Hepatic stellate cell (primary cell): Measurements from ENCODE around the gene ITPA.

Experiments
- DNase-seq: peaks from one replicate; pipeline ENCODE4 v3.0.0; 2011; ENCODE audit warnings: low spot score

ITPA gene

GRCh38 chr20:3246682-3247081 lies 37.4 kb downstream of the ITPA start:
- no peak for DNase-seq

GRCh38 chr20:3247638-3248037 lies 38.3 kb downstream of the ITPA start:
- DNase-seq: no peak

GRCh38 chr20:3248167-3248992 lies 39.1 kb downstream of the ITPA start:
- peak; percentile 58 for DNase-seq

- DNase-seq: no peak
Measured at GRCh38 chr20:3248993-3249347, 39.7 kb downstream of the ITPA start.

GRCh38 chr20:3250091-3250504 lies 40.8 kb downstream of the ITPA start:
- DNase-seq: no peak

GRCh38 chr20:3251806-3252205 lies 42.5 kb downstream of the ITPA start:
- no peak for DNase-seq

GRCh38 chr20:3255728-3256127 lies 46.4 kb downstream of the ITPA start:
- DNase-seq: no peak

GRCh38 chr20:3258429-3258828 lies 49.1 kb downstream of the ITPA start:
- DNase-seq: no peak

GRCh38 chr20:3262566-3262965 lies 53.3 kb downstream of the ITPA start:
- DNase-seq: peak; percentile 76

- DNase-seq: no peak
Measured at GRCh38 chr20:3270051-3270450, 60.8 kb downstream of the ITPA start.

- DNase-seq: no peak
Measured at GRCh38 chr20:3273371-3273770, 64.1 kb downstream of the ITPA start.
